ENCODE results near the gene CCDC87. TPM values are rescaled to one million over a fixed set of nuclear protein-coding genes. Genes with fewer than 3 reads are reported as not detected.

The CCDC87 gene
- total RNA-seq, 3 donors from 2014 or later = 0.32 to 0.63 (median 0.58) TPM

GRCh38 chr11:66561178-66561974, 31.5 kb downstream of the CCDC87 start:
- H3K4me1 ChIP-seq (ENCODE audit: low read depth) = no peaks in the 10 kb centered on the region
- no peak overlapping the region for H3K4me3 ChIP-seq
- ATAC-seq = no peak
- H3K36me3 ChIP-seq (ENCODE audit: low read depth) = no peaks in the 10 kb centered on the region
- DNase-seq = no peak
- intact Hi-C loops (cut with DNase I, micrococcal nuclease) = no loop called here
- H3K9me3 ChIP-seq = no peaks in the 10 kb centered on the region
- TF ChIP-seq, protein P1, sequence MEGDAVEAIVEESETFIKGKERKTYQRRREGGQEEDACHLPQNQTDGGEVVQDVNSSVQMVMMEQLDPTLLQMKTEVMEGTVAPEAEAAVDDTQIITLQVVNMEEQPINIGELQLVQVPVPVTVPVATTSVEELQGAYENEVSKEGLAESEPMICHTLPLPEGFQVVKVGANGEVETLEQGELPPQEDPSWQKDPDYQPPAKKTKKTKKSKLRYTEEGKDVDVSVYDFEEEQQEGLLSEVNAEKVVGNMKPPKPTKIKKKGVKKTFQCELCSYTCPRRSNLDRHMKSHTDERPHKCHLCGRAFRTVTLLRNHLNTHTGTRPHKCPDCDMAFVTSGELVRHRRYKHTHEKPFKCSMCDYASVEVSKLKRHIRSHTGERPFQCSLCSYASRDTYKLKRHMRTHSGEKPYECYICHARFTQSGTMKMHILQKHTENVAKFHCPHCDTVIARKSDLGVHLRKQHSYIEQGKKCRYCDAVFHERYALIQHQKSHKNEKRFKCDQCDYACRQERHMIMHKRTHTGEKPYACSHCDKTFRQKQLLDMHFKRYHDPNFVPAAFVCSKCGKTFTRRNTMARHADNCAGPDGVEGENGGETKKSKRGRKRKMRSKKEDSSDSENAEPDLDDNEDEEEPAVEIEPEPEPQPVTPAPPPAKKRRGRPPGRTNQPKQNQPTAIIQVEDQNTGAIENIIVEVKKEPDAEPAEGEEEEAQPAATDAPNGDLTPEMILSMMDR (IDR thresholded peaks at IDR 0.05) = no peak

- Histone ChIP-seq H3K36me3 (ENCODE audit: low read depth) (no peaks in the 10 kb centered on the region), H3K4me3 (no peak overlapping the region), H3K9me3 (no peaks in the 10 kb centered on the region), H3K4me1 (ENCODE audit: low read depth) (no peaks in the 10 kb centered on the region)
- DNase-seq (no peak), ATAC-seq (peak; percentile 15)
- intact Hi-C loops (cut with DNase I, micrococcal nuclease) = no loop called here
- TF ChIP-seq, protein P1 (IDR thresholded peaks at IDR 0.05) = no peak
These were observed 32.8 kb downstream of the CCDC87 start for GRCh38 chr11:66559866-66560676.

DNA sequence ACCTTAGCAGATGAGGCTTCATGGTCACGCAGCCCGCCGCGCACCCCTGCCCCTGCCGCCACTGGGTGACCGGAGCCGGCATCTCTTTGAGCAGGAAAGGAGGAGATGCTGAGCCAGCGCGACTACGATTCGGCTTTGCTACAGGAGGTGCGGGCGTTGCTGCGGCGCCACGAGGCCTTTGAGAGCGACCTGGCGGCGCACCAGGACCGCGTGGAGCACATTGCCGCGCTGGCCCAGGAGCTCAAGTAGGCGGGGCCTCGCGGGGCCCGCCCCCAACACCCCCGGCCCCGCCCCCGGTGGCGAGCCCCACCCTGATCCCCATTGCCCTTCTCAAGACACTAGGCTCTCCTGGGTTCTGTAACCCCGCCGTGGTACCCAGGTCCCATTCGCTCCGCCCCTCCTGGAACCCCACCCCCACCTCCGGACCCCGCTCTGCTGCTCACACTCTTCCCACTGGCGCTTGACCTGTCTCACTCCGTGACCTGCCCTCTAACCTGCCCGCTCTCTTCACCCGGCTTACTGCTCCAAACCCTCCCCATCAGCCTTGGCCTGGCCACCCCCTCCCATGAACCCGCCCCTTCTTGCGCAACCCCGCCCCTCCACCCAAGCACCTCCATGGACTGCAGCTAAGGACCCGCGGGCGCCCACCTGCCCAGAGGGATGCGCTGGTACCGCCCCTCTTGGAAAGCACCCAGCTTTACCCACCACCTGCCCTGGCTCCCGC, 33.6 kb downstream of the CCDC87 start:
- no peaks in the 10 kb centered on the region for H3K4me1 ChIP-seq (ENCODE audit: low read depth)
- DNase-seq (peak in 1 of 3 donors; percentile 41), ATAC-seq (peak; percentile 42)
- intact Hi-C loops (cut with DNase I, micrococcal nuclease) = no loop called here
- no peak overlapping the region for H3K4me3 ChIP-seq
- no peaks in the 10 kb centered on the region for H3K36me3 ChIP-seq (ENCODE audit: low read depth)
- no peaks in the 10 kb centered on the region for H3K9me3 ChIP-seq
- TF ChIP-seq, protein P1 (IDR thresholded peaks at IDR 0.05) = no peak

DNA sequence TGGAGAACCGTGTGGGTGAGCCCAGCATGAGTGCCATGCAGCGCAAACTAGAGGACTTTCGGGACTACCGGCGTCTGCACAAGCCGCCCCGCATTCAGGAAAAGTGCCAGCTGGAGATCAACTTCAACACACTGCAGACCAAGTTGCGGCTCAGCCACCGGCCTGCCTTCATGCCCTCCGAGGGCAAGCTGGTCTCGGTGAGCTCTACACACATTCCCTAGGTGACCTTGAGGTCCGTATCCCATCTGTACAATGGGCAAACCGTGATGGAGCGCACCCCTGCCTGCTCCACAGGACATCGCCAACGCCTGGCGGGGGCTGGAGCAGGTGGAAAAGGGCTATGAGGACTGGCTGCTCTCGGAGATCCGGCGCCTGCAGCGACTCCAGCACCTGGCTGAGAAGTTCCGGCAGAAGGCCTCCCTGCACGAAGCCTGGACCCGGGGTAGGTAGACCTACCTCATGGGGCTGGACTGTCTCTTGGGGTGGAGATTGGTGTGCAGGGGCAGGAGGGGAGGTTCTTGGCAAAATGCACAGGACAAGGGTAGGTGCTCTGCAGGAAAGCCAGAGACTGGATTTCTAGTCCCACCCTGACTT, 35.0 kb downstream of the CCDC87 start:
- Histone ChIP-seq H3K4me3 (no peak overlapping the region), H3K36me3 (ENCODE audit: low read depth) (no peaks in the 10 kb centered on the region), H3K4me1 (ENCODE audit: low read depth) (no peaks in the 10 kb centered on the region), H3K9me3 (no peaks in the 10 kb centered on the region)
- TF ChIP-seq, protein P1 (IDR thresholded peaks at IDR 0.05) = no peak
- ATAC-seq = no peak
- no peak for DNase-seq
- intact Hi-C loops (cut with DNase I, micrococcal nuclease) = no loop called here

GRCh38 chr11:66556086-66556485, 36.8 kb downstream of the CCDC87 start:
- DNase-seq (no peak), ATAC-seq (no peak)
- Histone ChIP-seq H3K4me1 (ENCODE audit: low read depth) (no peaks in the 10 kb centered on the region), H3K36me3 (ENCODE audit: low read depth) (no peaks in the 10 kb centered on the region), H3K9me3 (no peaks in the 10 kb centered on the region), H3K4me3 (no peak overlapping the region)
- TF ChIP-seq, protein P1 (IDR thresholded peaks at IDR 0.05) = no peak
- intact Hi-C loops (cut with DNase I, micrococcal nuclease) = no loop called here
